ENCODE measurements around the gene SKI. TPM values are rescaled to one million over a fixed set of nuclear protein-coding genes. Genes with fewer than 3 reads are reported as not detected.

Gene SKI
- total RNA-seq, 4 donors from 2014 or later: 24.4 to 52.4 (median 32.2) TPM

DNA sequence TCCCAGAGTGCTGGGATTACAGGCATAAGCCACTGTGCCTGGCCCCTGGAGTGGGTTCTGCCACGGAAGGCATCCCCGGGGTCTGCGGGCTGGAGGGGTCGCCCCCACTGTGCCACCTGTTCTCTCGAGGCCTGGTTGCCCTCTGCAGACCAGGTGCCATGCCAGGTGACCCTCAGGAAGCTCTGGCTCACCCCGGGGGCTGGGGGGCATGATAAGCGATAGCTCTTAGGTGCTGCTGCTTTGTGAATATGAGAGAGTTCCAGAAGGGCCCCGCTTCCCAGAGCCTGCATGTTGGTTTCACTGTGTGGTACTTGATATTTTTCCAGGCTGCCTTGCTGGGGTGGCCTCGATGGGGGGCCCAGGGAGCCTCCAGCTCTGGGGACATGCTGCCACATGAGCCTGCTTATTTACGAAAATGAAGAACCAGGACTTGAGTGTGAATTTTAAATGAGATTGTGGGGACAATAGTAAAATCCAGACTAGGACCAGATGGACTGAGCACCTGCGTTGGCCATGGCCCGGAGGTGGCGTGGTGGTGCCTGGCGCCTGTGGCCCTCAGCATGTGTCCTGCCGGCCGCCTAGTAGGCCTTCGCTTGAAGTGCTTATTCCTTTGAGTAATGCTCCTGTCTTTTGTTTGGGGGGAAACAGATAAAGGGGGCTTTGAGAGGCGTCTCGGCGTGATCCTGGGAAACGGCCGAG is 7.3 kb downstream of the SKI start:
- Histone ChIP-seq H3K4me1 (peaks cover 61 to 100% (median 94%) of the 10 kb centered on the region in 4 donors), H3K9me3 (no peaks in the 10 kb centered on the region), H3K4me3 (peak overlapping the region in 1 of 4 donors; percentile 54), H3K27ac (peak overlapping the region; percentile 82 to 90 (median 85)), H3K27me3 (no peaks in the 10 kb centered on the region), H3K36me3 (no peaks in the 10 kb centered on the region)
- intact Hi-C loops (cut with DNase I; ENCODE audit: low total_unique reads) (loop anchor here (5.0 kb wide), 1 partner anchor 42 kb away; no protein-coding TSS in a partner anchor), in situ Hi-C loops (cut with MboI; ENCODE audit: low pct_ligation_motif_present in 1 of 4, low pct_unique_long_range_greater_than_20kb in 1 of 4, low sequenced_read_pairs in 3 of 4) (no loop called here)
- DNase-seq: no peak
- 84 to 85% methylated on average over 15 to 22 of the region's 22 CpGs for WGBS, 2 donors (ENCODE audit: low coverage in 1 of 2)
- TF ChIP-seq POLR2A (IDR thresholded peaks at IDR 0.05) (no peak), CTCF (IDR thresholded peaks at IDR 0.05) (no peak), POLR2AphosphoS5 (IDR thresholded peaks at IDR 0.05) (no peak), EP300 (IDR thresholded peaks at IDR 0.05; ENCODE audit: low read depth) (no peak)

GRCh38 chr1:2236695-2237677 is 8.9 kb downstream of the SKI start:
- Histone ChIP-seq H3K36me3 (no peaks in the 10 kb centered on the region), H3K27ac (peak overlapping the region; percentile 11 to 90 (median 84)), H3K4me1 (peaks cover 67 to 90% (median 81%) of the 10 kb centered on the region in 4 donors), H3K4me3 (no peak overlapping the region), H3K27me3 (no peaks in the 10 kb centered on the region), H3K9me3 (no peaks in the 10 kb centered on the region)
- TF ChIP-seq EP300 (IDR thresholded peaks at IDR 0.05; ENCODE audit: low read depth): no peak
- no peak for TF ChIP-seq POLR2AphosphoS5 (IDR thresholded peaks at IDR 0.05)
- no peak for TF ChIP-seq POLR2A (IDR thresholded peaks at IDR 0.05)
- TF ChIP-seq CTCF (IDR thresholded peaks at IDR 0.05): no peak
- intact Hi-C loops (cut with DNase I; ENCODE audit: low total_unique reads): loop anchor here (5.0 kb wide), 1 partner anchor 40 kb away; no protein-coding TSS in a partner anchor
- in situ Hi-C loops (cut with MboI; ENCODE audit: low pct_ligation_motif_present in 1 of 4, low pct_unique_long_range_greater_than_20kb in 1 of 4, low sequenced_read_pairs in 3 of 4): no loop called here
- 66% methylated on average over 27 of the region's 28 CpGs; no CpG with 5 or more reads in 1 of the 2 donors for WGBS, 2 donors (ENCODE audit: low coverage in 1 of 2)
- no peak for DNase-seq

GRCh38 chr1:2237773-2238172 is 9.7 kb downstream of the SKI start:
- no peak for DNase-seq
- intact Hi-C loops (cut with DNase I; ENCODE audit: low total_unique reads): loop anchor here (5.0 kb wide), 1 partner anchor 40 kb away; no protein-coding TSS in a partner anchor
- peaks cover 63 to 87% (median 75%) of the 10 kb centered on the region in 4 donors for H3K4me1 ChIP-seq
- H3K27ac ChIP-seq: peak overlapping the region; percentile 26 to 90 (median 66)
- H3K9me3 ChIP-seq: no peaks in the 10 kb centered on the region
- 68% methylated on average over 11 of the region's 19 CpGs; no CpG with 5 or more reads in 1 of the 2 donors for WGBS, 2 donors (ENCODE audit: low coverage in 1 of 2)
- TF ChIP-seq EP300 (IDR thresholded peaks at IDR 0.05; ENCODE audit: low read depth) (no peak), POLR2AphosphoS5 (IDR thresholded peaks at IDR 0.05) (no peak), CTCF (IDR thresholded peaks at IDR 0.05) (no peak), POLR2A (IDR thresholded peaks at IDR 0.05) (no peak)
- in situ Hi-C loops (cut with MboI; ENCODE audit: low pct_ligation_motif_present in 1 of 4, low pct_unique_long_range_greater_than_20kb in 1 of 4, low sequenced_read_pairs in 3 of 4): no loop called here
- H3K27me3 ChIP-seq: no peaks in the 10 kb centered on the region
- H3K36me3 ChIP-seq: no peaks in the 10 kb centered on the region
- no peak overlapping the region for H3K4me3 ChIP-seq

Measured in transverse colon (tissue), 4 donors.